AG09319 (cell line): ENCODE measurements around the gene AMFR.

ENCODE experiments used
- DNase-seq: peaks from one replicate; pipeline ENCODE4 v3.0.0-alpha.2; 2010; ENCODE audit warnings: low read depth; ENCODE audit errors: extremely low read depth
- TF ChIP-seq, protein P1 (sequence below): IDR thresholded peaks from 2 replicates; pipeline ENCODE4 v1.5.1; 2011; ENCODE audit warnings: low read depth, mild to moderate bottlenecking, inconsistent platforms, low read length, moderate library complexity

The AMFR gene

DNA sequence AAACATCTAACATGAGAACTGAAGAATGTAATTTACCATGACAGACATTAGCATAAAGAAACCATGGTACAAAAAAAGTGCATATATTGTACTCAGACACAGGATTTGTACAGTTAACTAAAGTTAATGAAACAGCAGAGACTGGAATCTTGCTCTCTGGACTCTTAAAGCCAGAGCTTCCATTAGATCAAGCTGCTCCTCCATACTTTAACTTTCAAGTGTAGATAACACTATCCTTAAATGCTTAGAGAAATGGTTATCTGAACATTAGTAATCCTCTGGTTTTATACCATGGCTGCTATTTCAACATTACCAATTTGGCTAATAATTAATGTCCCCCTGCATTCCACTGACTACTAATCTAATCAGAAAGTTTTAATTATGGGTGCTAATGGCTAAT lies 22.7 kb upstream of the AMFR start:
- DNase-seq, result no peak
- TF ChIP-seq, protein P1, sequence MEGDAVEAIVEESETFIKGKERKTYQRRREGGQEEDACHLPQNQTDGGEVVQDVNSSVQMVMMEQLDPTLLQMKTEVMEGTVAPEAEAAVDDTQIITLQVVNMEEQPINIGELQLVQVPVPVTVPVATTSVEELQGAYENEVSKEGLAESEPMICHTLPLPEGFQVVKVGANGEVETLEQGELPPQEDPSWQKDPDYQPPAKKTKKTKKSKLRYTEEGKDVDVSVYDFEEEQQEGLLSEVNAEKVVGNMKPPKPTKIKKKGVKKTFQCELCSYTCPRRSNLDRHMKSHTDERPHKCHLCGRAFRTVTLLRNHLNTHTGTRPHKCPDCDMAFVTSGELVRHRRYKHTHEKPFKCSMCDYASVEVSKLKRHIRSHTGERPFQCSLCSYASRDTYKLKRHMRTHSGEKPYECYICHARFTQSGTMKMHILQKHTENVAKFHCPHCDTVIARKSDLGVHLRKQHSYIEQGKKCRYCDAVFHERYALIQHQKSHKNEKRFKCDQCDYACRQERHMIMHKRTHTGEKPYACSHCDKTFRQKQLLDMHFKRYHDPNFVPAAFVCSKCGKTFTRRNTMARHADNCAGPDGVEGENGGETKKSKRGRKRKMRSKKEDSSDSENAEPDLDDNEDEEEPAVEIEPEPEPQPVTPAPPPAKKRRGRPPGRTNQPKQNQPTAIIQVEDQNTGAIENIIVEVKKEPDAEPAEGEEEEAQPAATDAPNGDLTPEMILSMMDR, result no peak

GRCh38 chr16:56447286-56447685 lies 21.9 kb upstream of the AMFR start:
- no peak for DNase-seq
- TF ChIP-seq, protein P1, result no peak

- TF ChIP-seq, protein P1, result no peak
- DNase-seq, result no peak
These were observed 12.7 kb upstream of the AMFR start for GRCh38 chr16:56438038-56438437.

- TF ChIP-seq, protein P1, result no peak
- no peak for DNase-seq
These were observed 10.9 kb upstream of the AMFR start for GRCh38 chr16:56436258-56436657.

- no peak for DNase-seq
- TF ChIP-seq, protein P1, result no peak
These were observed 2.7 kb upstream of the AMFR start for GRCh38 chr16:56428091-56428490.

GRCh38 chr16:56426585-56426984 lies 1.2 kb upstream of the AMFR start:
- TF ChIP-seq, protein P1, result no peak
- DNase-seq, result no peak

GRCh38 chr16:56424791-56425438 lies 430 bp downstream of the AMFR start:
- no peak for DNase-seq

More at GRCh38 chr16:56424791-56425438, 430 bp downstream of the AMFR start:
- TF ChIP-seq, protein P1, result no peak
